Thoracic aorta (tissue), 2 donors: Measurements from ENCODE around the gene TMEM145. TPM values are rescaled to one million over a fixed set of nuclear protein-coding genes. Genes with fewer than 3 reads are reported as not detected.

Experiments
- ATAC-seq: fragments of 150-250 bp; one replicate; pipeline ENCODE4 v1.8.0; 2017; ENCODE audit warnings: low read depth; ENCODE audit not compliant: insufficient number of reproducible peaks, low FRiP score
- DNase-seq: peaks from one replicate; pipeline ENCODE4 v3.0.0-alpha.2; 2020; ENCODE audit warnings: low spot score
- H3K27ac ChIP-seq, 2 donors: fragments of 200-600 bp; sonication (generic); 1 replicate in 1 of 2; 2 replicates in 1 of 2; pipeline ENCODE4 v1.5.1; 2016; ENCODE audit warnings: mild to moderate bottlenecking in 2 of 2, moderate library complexity in 2 of 2
- H3K27me3 ChIP-seq: fragments of 200-600 bp; sonication (generic); replicated peaks from 2 replicates; pipeline ENCODE4 v1.6.0; 2016; ENCODE audit warnings: mild to moderate bottlenecking; ENCODE audit not compliant: insufficient read depth
- H3K36me3 ChIP-seq: fragments of 200-600 bp; sonication (generic); one replicate; pipeline ENCODE4 v1.5.1; 2016
- H3K4me1 ChIP-seq, 2 donors: fragments of 200-600 bp; sonication (generic); 1 replicate in 1 of 2; 2 replicates in 1 of 2; pipeline versions ENCODE4 v1.5.1 to v1.6.0; 2016; ENCODE audit warnings: low read depth in 2 of 2, mild to moderate bottlenecking in 1 of 2; ENCODE audit not compliant: control insufficient read depth in 1 of 2
- H3K4me3 ChIP-seq: fragments of 200-600 bp; sonication (generic); 2 replicates; pipeline ENCODE4 v1.5.1; 2016; ENCODE audit warnings: mild to moderate bottlenecking
- H3K9me3 ChIP-seq: fragments of 200-600 bp; sonication (generic); 2 replicates; pipeline ENCODE4 v1.5.1; 2016
- CTCF ChIP-seq: fragments of 200-600 bp; sonication (generic); IDR thresholded peaks from one replicate; pipeline ENCODE4 v1.5.1; 2019; ENCODE audit warnings: antibody characterized with exemption
- total RNA-seq, 2 donors: library from RNA; depleted of rRNA; stranded (reverse); fragments of >200 nt; gene quantifications; one replicate each; pipeline versions ENCODE4 v1.1.0 to v1.2.3, GENCODE V29; 2016

Gene TMEM145
- total RNA-seq, 2 donors from 2014 or later: not detected

DNA sequence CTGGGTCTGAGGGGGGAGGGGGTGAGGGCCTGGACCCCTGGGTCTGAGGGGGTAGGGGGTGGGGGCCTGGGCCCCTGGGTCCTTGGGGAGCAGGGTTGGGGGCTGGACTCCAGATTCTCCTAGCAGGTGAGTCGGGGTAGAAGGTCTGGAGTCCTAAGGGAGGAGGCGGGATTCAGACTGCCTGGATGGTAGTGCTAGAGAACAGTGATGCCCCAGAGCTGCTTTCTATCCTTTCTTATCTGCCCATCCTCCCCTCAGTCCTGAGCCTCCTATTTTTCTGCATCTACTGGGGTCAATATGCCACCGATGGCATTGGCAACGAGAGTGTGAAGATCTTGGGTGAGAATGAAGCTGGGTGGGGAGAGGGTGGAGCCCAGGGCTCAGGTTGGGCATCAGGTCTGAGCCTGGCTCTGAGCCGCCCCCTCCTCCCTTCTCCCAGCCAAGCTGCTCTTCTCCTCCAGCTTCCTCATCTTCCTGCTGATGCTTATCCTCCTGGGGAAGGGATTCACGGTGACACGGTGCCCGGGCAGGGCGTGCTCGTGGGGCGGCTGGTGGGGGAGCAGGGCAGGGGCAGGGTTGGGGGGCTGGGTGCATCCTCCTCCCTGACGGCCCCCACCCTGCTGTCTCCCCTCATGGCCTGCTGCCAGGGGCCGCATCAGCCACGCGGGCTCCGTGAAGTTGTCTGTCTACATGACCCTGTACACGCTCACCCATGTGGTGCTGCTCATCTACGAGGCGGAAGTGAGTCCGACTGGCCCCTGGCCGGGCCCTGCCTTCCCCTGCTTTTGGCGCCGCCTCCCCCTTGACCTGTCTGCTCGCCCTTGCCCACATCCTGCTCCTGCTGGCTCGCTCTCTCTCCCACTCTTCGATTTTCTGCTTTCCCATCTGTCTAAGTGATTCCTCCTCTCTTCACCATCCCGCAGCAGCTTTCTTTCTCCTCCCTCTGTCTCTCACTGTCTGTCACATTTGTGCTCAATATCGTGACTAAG lies 3.4 kb downstream of the TMEM145 start:
- ATAC-seq: no peak
- H3K27ac ChIP-seq: no peak overlapping the region
- no peaks in the 10 kb centered on the region for H3K36me3 ChIP-seq
- no peak overlapping the region for H3K4me3 ChIP-seq
- no peaks in the 10 kb centered on the region for H3K9me3 ChIP-seq
- no peaks in the 10 kb centered on the region for H3K27me3 ChIP-seq
- peaks cover 2 to 9% of the 10 kb centered on the region in 2 donors for H3K4me1 ChIP-seq
- no peak for DNase-seq
- TF ChIP-seq CTCF: no peak

- Histone ChIP-seq H3K27me3 (no peaks in the 10 kb centered on the region), H3K4me1 (peaks cover 2 to 9% of the 10 kb centered on the region in 2 donors), H3K27ac (no peak overlapping the region), H3K9me3 (no peaks in the 10 kb centered on the region), H3K36me3 (no peaks in the 10 kb centered on the region), H3K4me3 (no peak overlapping the region)
- ATAC-seq (no peak), DNase-seq (no peak)
- no peak for TF ChIP-seq CTCF
Measured at GRCh38 chr19:42317535-42317934, 4.4 kb downstream of the TMEM145 start.

DNA sequence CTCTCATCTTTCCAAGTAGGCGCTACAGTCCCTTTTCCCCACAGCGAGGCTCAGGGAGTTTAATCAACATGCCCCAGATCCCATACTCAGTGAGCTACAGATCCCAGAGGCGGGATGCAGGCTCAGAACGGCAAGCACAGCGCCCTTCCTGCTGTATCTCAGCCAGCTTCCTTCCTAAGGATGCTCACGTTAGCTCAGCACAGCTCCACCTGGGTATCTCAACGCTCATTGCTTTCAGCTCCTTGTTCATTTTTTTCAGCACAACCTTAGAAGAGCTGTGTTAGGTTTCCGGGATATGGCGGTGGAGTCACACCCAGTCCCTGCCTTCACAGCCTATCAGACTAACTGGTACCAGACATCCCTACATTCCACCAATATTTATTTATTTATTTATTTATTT lies 9.2 kb downstream of the TMEM145 start:
- Histone ChIP-seq H3K4me1 (peaks cover 11 to 28% of the 10 kb centered on the region in 2 donors), H3K27ac (no peak overlapping the region), H3K27me3 (peaks cover 4% of the 10 kb centered on the region), H3K36me3 (no peaks in the 10 kb centered on the region), H3K9me3 (no peaks in the 10 kb centered on the region), H3K4me3 (no peak overlapping the region)
- no peak for ATAC-seq
- no peak for TF ChIP-seq CTCF
- DNase-seq: no peak

- H3K27me3 ChIP-seq: peaks cover 4% of the 10 kb centered on the region
- H3K4me1 ChIP-seq: peaks cover 11 to 34% of the 10 kb centered on the region in 2 donors
- no peak overlapping the region for H3K27ac ChIP-seq
- ATAC-seq: no peak
- no peak for DNase-seq
- H3K4me3 ChIP-seq: no peak overlapping the region
- no peaks in the 10 kb centered on the region for H3K9me3 ChIP-seq
- TF ChIP-seq CTCF: no peak
- no peaks in the 10 kb centered on the region for H3K36me3 ChIP-seq
Measured at GRCh38 chr19:42323473-42323851, 10.4 kb downstream of the TMEM145 start.

DNA sequence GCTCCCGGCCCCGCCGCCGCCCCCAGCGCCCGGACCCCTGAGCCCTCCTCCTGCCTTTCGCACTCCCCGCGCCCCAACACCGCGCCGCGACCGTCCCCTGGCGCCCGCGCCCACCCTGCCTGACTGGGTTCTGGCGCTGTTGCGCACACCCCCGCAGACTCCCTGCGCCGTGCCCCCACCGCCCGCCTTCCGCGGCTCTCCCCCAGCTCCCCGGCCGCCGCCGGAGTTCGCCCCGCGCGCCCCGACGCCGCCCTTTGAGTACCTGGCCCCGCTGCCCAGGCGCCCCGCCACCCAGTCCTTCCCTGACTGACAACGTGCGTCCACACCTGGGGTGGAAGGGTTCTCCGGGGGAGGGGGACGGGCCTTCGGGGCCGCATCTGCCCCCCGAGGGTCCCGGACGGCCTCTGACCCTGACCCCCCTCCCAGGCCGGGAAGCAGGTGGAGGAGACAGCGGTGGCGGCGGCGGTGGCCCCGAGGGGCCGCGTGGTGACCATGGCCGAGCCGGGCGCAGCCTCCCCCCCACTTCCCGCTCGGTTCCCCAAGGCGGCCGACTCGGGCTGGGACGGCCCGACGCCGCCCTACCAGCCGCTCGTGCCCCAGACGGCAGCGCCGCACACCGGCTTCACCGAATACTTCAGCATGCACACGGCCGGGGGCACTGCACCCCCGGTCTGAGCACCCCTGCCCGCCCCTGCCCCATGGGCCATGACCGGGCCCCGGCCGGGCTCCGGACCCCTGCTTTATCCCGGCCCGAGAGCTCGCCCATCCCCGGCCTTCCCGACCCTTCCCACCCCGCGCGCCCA lies 10.9 kb downstream of the TMEM145 start:
- H3K36me3 ChIP-seq: no peaks in the 10 kb centered on the region
- DNase-seq: no peak
- no peak for TF ChIP-seq CTCF

More for the DNA sequence above, 10.9 kb downstream of the TMEM145 start:
- no peak overlapping the region for H3K27ac ChIP-seq
- peaks cover 4% of the 10 kb centered on the region for H3K27me3 ChIP-seq
- no peaks in the 10 kb centered on the region for H3K9me3 ChIP-seq
- peak overlapping the region; percentile 88 for H3K4me3 ChIP-seq
- ATAC-seq: no peak
- peaks cover 11 to 34% of the 10 kb centered on the region in 2 donors for H3K4me1 ChIP-seq
